DMS153 (cell line): ENCODE results near the gene B9D2.
"Not testable (repeated sequence)": the region's sequence is repeated elsewhere in the genome, so short reads cannot be mapped to it uniquely, and the experiment has no call there.

Source experiments
- DNase-seq: peaks from one replicate; lab custom pipeline; 2025; lab: John Stamatoyannopoulos, UW

Gene B9D2

GRCh38 chr19:41355035-41355434, 8.9 kb downstream of the B9D2 start:
- no peak for DNase-seq

GRCh38 chr19:41354343-41354953, 9.5 kb downstream of the B9D2 start:
- DNase-seq, result no peak

GRCh38 chr19:41353466-41354342, 10.2 kb downstream of the B9D2 start, which contains the start of gene TGFB1:
TSS of gene TGFB1 (minus strand) at chr19:41353922. CDS start at chr19:41353044, 878 bp downstream.
- DNase-seq, result no peak

GRCh38 chr19:41352609-41353465, 11.1 kb downstream of the B9D2 start:
- no peak for DNase-seq

GRCh38 chr19:41352279-41352608, 11.7 kb downstream of the B9D2 start:
- no peak for DNase-seq

- DNase-seq, result no peak
Measured at GRCh38 chr19:41351339-41352245, 12.4 kb downstream of the B9D2 start.

GRCh38 chr19:41350735-41351338, 13.1 kb downstream of the B9D2 start:
- DNase-seq, result no peak

GRCh38 chr19:41346916-41347315, 17.0 kb downstream of the B9D2 start:
- not testable (repeated sequence) for DNase-seq

GRCh38 chr19:41344162-41344561, 19.8 kb downstream of the B9D2 start:
- no peak for DNase-seq

- peak; percentile 34 for DNase-seq
Measured at GRCh38 chr19:41341669-41342490, 22.1 kb downstream of the B9D2 start.

- DNase-seq, result no peak
Measured at GRCh38 chr19:41339936-41340335, 24.0 kb downstream of the B9D2 start.

- no peak for DNase-seq
Measured at GRCh38 chr19:41335467-41335866, 28.5 kb downstream of the B9D2 start.

GRCh38 chr19:41334793-41335192, 29.2 kb downstream of the B9D2 start:
- DNase-seq, result no peak

- DNase-seq, result no peak
Measured at GRCh38 chr19:41332468-41332867, 31.5 kb downstream of the B9D2 start.

- no peak for DNase-seq
Measured at GRCh38 chr19:41332000-41332399, 31.9 kb downstream of the B9D2 start.

- DNase-seq, result no peak
Measured at GRCh38 chr19:41330946-41331678, 32.8 kb downstream of the B9D2 start.

GRCh38 chr19:41330481-41330880, 33.5 kb downstream of the B9D2 start:
- no peak for DNase-seq

- no peak for DNase-seq
Measured at GRCh38 chr19:41328842-41329225, 35.1 kb downstream of the B9D2 start.

GRCh38 chr19:41328157-41328841, 35.6 kb downstream of the B9D2 start:
- no peak for DNase-seq
